Measurements from ENCODE around the gene MCCC2. TPM values are rescaled to one million over a fixed set of nuclear protein-coding genes. Genes with fewer than 3 reads are reported as not detected.
"Not testable (repeated sequence)": the region's sequence is repeated elsewhere in the genome, so short reads cannot be mapped to it uniquely, and the experiment has no call there.

Gene MCCC2
- total and polyA plus RNA-seq, 4 donors = 28.0 to 82.4 (median 61.8) TPM

GRCh38 chr5:71601222-71602026, 14.3 kb downstream of the MCCC2 start:
- WGBS = 76% methylated on average over 6 of the region's 6 CpGs
- no peak overlapping the region for H3K27ac ChIP-seq (ENCODE audit: low read depth in 1 of 2, low read length in 2 of 2)

GRCh38 chr5:71609916-71610315, 22.8 kb downstream of the MCCC2 start:
- not testable (repeated sequence) for H3K9ac ChIP-seq (ENCODE audit: low read depth in 1 of 2, low read length in 2 of 2); H3K27me3 ChIP-seq (ENCODE audit: control insufficient read depth in 4 of 4, insufficient read depth in 4 of 4, low read length in 3 of 4); H3K4me1 ChIP-seq (ENCODE audit: control insufficient read depth in 4 of 4, insufficient read depth in 4 of 4, low read length in 3 of 4); H3K9me3 ChIP-seq (ENCODE audit: control insufficient read depth in 4 of 4, low read length in 3 of 4); H3K27ac ChIP-seq (ENCODE audit: low read depth in 1 of 2, low read length in 2 of 2); DNase-seq (ENCODE audit: low spot score); H3K4me3 ChIP-seq (ENCODE audit: low read depth in 1 of 3, low read length in 3 of 3)
- peaks cover 0 to 17% (median 13%) of the 10 kb centered on the region in 4 donors for H3K36me3 ChIP-seq (ENCODE audit: control insufficient read depth in 4 of 4, insufficient read depth in 3 of 4, low read depth in 1 of 4, low read length in 3 of 4)
- 95% methylated on average over 15 of the region's 16 CpGs for WGBS

More at GRCh38 chr5:71601222-71602026, 14.3 kb downstream of the MCCC2 start:
- Histone ChIP-seq H3K4me1 (ENCODE audit: control insufficient read depth in 4 of 4, insufficient read depth in 4 of 4, low read length in 3 of 4) (no peaks in the 10 kb centered on the region), H3K27me3 (ENCODE audit: control insufficient read depth in 4 of 4, insufficient read depth in 4 of 4, low read length in 3 of 4) (no peaks in the 10 kb centered on the region), H3K4me3 (ENCODE audit: low read depth in 1 of 3, low read length in 3 of 3) (no peak overlapping the region), H3K9me3 (ENCODE audit: control insufficient read depth in 4 of 4, low read length in 3 of 4) (no peaks in the 10 kb centered on the region), H3K9ac (ENCODE audit: low read depth in 1 of 2, low read length in 2 of 2) (no peak overlapping the region), H3K36me3 (ENCODE audit: control insufficient read depth in 4 of 4, insufficient read depth in 3 of 4, low read depth in 1 of 4, low read length in 3 of 4) (peaks cover 8 to 51% (median 34%) of the 10 kb centered on the region in 4 donors)
- TF ChIP-seq HNF4A (conservative IDR thresholded peaks at IDR 0.05) (peak in 1 of 2 donors; percentile 26), RXRA (IDR thresholded peaks at IDR 0.05) (peak in 1 of 2 donors; percentile 29), EGR1 (IDR thresholded peaks at IDR 0.05; ENCODE audit: low read depth in 2 of 2) (no peak), CTCF (IDR thresholded peaks at IDR 0.05; ENCODE audit: low read depth, low read length, missing input control) (peak; percentile 46), NR2F2 (IDR thresholded peaks at IDR 0.05) (no peak), FOXA1 (IDR thresholded peaks at IDR 0.05) (no peak), TAF1 (conservative IDR thresholded peaks at IDR 0.05) (no peak), MAX (IDR thresholded peaks at IDR 0.05) (no peak), REST (IDR thresholded peaks at IDR 0.05) (no peak), RAD21 (IDR thresholded peaks at IDR 0.05) (peak; percentile 57 to 76), JUND (IDR thresholded peaks at IDR 0.05) (no peak), GABPA (IDR thresholded peaks at IDR 0.05 in 1 of 2, conservative IDR thresholded peaks at IDR 0.05 in 1 of 2) (no peak), SP1 (IDR thresholded peaks at IDR 0.05) (no peak), YY1 (IDR thresholded peaks at IDR 0.05) (no peak), ATF3 (IDR thresholded peaks at IDR 0.05) (peak; percentile 24), HNF4G (IDR thresholded peaks at IDR 0.05) (no peak), FOXA2 (IDR thresholded peaks at IDR 0.05) (no peak)
- TF ChIP-seq, protein P1, sequence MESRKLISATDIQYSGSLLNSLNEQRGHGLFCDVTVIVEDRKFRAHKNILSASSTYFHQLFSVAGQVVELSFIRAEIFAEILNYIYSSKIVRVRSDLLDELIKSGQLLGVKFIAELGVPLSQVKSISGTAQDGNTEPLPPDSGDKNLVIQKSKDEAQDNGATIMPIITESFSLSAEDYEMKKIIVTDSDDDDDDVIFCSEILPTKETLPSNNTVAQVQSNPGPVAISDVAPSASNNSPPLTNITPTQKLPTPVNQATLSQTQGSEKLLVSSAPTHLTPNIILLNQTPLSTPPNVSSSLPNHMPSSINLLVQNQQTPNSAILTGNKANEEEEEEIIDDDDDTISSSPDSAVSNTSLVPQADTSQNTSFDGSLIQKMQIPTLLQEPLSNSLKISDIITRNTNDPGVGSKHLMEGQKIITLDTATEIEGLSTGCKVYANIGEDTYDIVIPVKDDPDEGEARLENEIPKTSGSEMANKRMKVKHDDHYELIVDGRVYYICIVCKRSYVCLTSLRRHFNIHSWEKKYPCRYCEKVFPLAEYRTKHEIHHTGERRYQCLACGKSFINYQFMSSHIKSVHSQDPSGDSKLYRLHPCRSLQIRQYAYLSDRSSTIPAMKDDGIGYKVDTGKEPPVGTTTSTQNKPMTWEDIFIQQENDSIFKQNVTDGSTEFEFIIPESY (IDR thresholded peaks at IDR 0.05) = no peak
- DNase-seq (ENCODE audit: low spot score) = no peak
